ENCODE results near the gene STK10. TPM values are rescaled to one million over a fixed set of nuclear protein-coding genes. Genes with fewer than 3 reads are reported as not detected.
"Not testable (repeated sequence)": the region's sequence is repeated elsewhere in the genome, so short reads cannot be mapped to it uniquely, and the experiment has no call there.

Gene STK10
- total and polyA plus RNA-seq, 9 of the 15 experiments (the other 6 are each of a cell fraction or from before 2014, with no cell fraction given): 0.30 to 6.7 (median 2.4) TPM

DNA sequence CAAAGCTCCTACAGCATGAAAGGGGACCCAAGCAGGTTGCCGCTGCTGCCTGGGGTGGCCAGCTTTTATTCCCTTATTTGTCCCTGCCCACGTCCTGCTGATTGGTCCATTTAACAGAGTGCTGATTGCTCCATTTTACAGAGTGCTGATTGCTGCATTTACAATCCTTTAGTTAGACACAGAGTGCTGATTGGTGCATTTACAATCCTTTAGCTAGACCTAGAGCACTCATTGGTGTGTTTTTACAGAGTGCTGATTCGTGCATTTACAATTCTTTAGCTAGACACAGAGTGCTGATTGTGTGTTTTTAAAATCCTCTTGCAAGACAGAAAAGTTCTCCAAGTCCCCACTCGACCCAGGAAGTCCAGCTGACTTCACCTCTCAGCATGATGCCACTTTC lies 9.8 kb upstream of the STK10 start:
- H3K9me3 ChIP-seq (replicated peaks; ENCODE audit: control insufficient read depth, insufficient read depth, low read depth, low read length); intact Hi-C loops (cut with micrococcal nuclease); DNase-seq (ENCODE audit: extremely low read depth in 1 of 4, low spot score in 3 of 4); BruUV-seq (replicated peaks); H2AFZ ChIP-seq (ENCODE audit: low read depth, low read length); H3K9me1 ChIP-seq (ENCODE audit: control insufficient read depth, insufficient read depth, low read length); H3K4me2 ChIP-seq (ENCODE audit: insufficient read depth, low read length); CTCF ChIA-PET (ENCODE audit: low intra/inter-chr PET ratio); FAIRE-seq; in situ Hi-C loops (cut with MboI); H4K20me1 ChIP-seq (replicated peaks; ENCODE audit: control insufficient read depth, insufficient read depth, low read length); ATAC-seq; H3K9ac ChIP-seq (ENCODE audit: insufficient read depth in 1 of 2, low read depth in 2 of 2, low read length in 2 of 2); H3K27ac ChIP-seq (ENCODE audit: extremely low read depth, low read depth, low read length); H3K4me1 ChIP-seq (replicated peaks in 1 of 2; ENCODE audit: control insufficient read depth in 2 of 2, insufficient read depth in 2 of 2, low read length in 2 of 2); H3K4me3 ChIP-seq; H3K36me3 ChIP-seq (ENCODE audit: control insufficient read depth, insufficient read depth, low read length); H3K79me2 ChIP-seq (ENCODE audit: control insufficient read depth, insufficient read depth, low read length): not testable (repeated sequence)
- POLR2A ChIA-PET: interaction anchor here (0.6 kb wide), 2 partner anchors 13 to 406 kb away, joined by 3 to 5 read pairs; no protein-coding TSS in a partner anchor
- 5% methylated on average over 3 of the region's 4 CpGs for WGBS (ENCODE audit: insufficient coverage, low coverage, missing lambda C conversion rate)
- TF ChIP-seq ASH1L (IDR thresholded peaks at IDR 0.05; ENCODE audit: borderline replicate concordance, low read depth, partially characterized antibody): peak; percentile 59
- TF ChIP-seq NFYB (IDR thresholded peaks at IDR 0.05; ENCODE audit: extremely low read depth, insufficient read length): peak; percentile 78
- TF ChIP-seq ZNF316 (IDR thresholded peaks at IDR 0.05): peak; percentile 76
- H3K27me3 ChIP-seq (ENCODE audit: control insufficient read depth in 2 of 2, insufficient read depth in 2 of 2, low read length in 2 of 2): peaks cover 26 to 45% of the 10 kb centered on the region in 2 experiments

DNA sequence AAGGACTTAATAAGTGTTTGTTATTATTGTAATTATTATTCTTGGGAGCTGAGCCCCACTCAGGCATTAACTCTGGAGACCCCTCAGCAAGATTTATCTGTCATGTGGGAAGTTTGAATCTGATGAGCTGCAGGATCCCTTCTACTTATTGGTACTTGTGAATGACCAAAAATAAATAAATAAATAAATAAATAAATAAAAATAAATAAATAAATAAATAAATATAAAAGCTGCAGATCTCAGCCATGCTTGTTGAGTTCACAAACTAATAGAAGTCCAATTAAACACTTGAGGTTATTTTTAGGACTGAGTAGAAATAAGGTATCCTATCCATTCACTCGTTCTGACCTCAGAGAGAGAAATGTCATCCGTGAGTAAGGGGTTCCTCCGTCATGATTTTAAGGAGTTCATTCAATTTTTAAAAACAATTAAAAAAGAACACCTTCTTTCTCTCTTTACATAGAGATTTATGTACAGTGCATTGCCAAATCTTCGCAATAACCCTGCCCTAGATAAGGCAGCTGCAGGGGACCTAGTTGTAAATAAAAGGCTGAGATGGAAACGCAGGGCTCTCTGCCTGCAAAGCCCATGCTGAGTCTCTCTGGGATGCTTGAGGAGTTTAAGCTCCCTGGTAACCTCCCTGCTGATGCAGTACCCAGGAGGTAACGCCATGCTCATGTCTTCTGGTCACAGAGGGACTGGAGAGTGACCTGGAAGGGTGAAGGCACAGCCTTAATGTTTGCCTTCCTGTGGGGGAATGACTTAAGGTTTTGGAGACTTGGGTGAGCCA lies 7.2 kb upstream of the STK10 start:
- no peak for FAIRE-seq
- Histone ChIP-seq H3K4me2 (ENCODE audit: insufficient read depth, low read length) (no peak overlapping the region), H3K9me3 (replicated peaks; ENCODE audit: control insufficient read depth, insufficient read depth, low read depth, low read length) (no peaks in the 10 kb centered on the region), H3K4me1 (replicated peaks in 1 of 2; ENCODE audit: control insufficient read depth in 2 of 2, insufficient read depth in 2 of 2, low read length in 2 of 2) (no peaks in the 10 kb centered on the region; a peak in 1 of 5 replicates), H3K4me3 (no peak overlapping the region), H3K36me3 (ENCODE audit: control insufficient read depth, insufficient read depth, low read length) (no peaks in the 10 kb centered on the region), H3K9ac (ENCODE audit: insufficient read depth in 1 of 2, low read depth in 2 of 2, low read length in 2 of 2) (no peak overlapping the region), H3K79me2 (ENCODE audit: control insufficient read depth, insufficient read depth, low read length) (no peaks in the 10 kb centered on the region), H3K27me3 (ENCODE audit: control insufficient read depth in 2 of 2, insufficient read depth in 2 of 2, low read length in 2 of 2) (peaks cover 13 to 29% of the 10 kb centered on the region in 2 experiments; a peak in 4 of 5 replicates), H3K27ac (ENCODE audit: extremely low read depth, low read depth, low read length) (no peak overlapping the region), H4K20me1 (replicated peaks; ENCODE audit: control insufficient read depth, insufficient read depth, low read length) (no peaks in the 10 kb centered on the region), H3K9me1 (ENCODE audit: control insufficient read depth, insufficient read depth, low read length) (no peaks in the 10 kb centered on the region), H2AFZ (ENCODE audit: low read depth, low read length) (no peak overlapping the region)
- 19% methylated on average over 6 of the region's 6 CpGs for WGBS (ENCODE audit: insufficient coverage, low coverage, missing lambda C conversion rate)
- intact Hi-C loops (cut with micrococcal nuclease) (no loop called here), in situ Hi-C loops (cut with MboI) (no loop called here)
- BruUV-seq (replicated peaks): no TSS peak
- peak; percentile 20; the same call in 1 of the 3 replicates for ATAC-seq
- no peak for DNase-seq (ENCODE audit: extremely low read depth in 1 of 4, low spot score in 3 of 4)
- ChIA-PET POLR2A (interaction anchor here (0.7 to 1.3 kb wide), 2 partner anchors 9 to 26 kb away, joined by 3 read pairs; no protein-coding TSS in a partner anchor), CTCF (ENCODE audit: low intra/inter-chr PET ratio) (no interaction called here)
- TF ChIP-seq NELFE (IDR thresholded peaks at IDR 0.05; ENCODE audit: insufficient read depth, insufficient read length) (no peak), RUNX1 (IDR thresholded peaks at IDR 0.05; ENCODE audit: low read depth) (no peak), ZNF79 (CRISPR knock-in tag; IDR thresholded peaks at IDR 0.05; ENCODE audit: low read depth) (no peak), RBM15 (IDR thresholded peaks at IDR 0.05; ENCODE audit: insufficient read depth, low read length) (no peak), ZC3H11A (IDR thresholded peaks at IDR 0.05; ENCODE audit: low read depth, low read length) (0 out of 2 replicates have a peak, but pooled peaks have one; percentile 32), FOXK2 (conservative IDR thresholded peaks at IDR 0.05 in 1 of 2, IDR thresholded peaks at IDR 0.05 in 1 of 2; ENCODE audit: low read depth in 2 of 2) (no peak), ZNF395 (CRISPR knock-in tag; IDR thresholded peaks at IDR 0.05) (no peak)
